ENCODE data around the gene PLA1A.
"Not testable (repeated sequence)": the region's sequence is repeated elsewhere in the genome, so short reads cannot be mapped to it uniquely, and the experiment has no call there.

Gene PLA1A, protein sequence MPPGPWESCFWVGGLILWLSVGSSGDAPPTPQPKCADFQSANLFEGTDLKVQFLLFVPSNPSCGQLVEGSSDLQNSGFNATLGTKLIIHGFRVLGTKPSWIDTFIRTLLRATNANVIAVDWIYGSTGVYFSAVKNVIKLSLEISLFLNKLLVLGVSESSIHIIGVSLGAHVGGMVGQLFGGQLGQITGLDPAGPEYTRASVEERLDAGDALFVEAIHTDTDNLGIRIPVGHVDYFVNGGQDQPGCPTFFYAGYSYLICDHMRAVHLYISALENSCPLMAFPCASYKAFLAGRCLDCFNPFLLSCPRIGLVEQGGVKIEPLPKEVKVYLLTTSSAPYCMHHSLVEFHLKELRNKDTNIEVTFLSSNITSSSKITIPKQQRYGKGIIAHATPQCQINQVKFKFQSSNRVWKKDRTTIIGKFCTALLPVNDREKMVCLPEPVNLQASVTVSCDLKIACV

DNA sequence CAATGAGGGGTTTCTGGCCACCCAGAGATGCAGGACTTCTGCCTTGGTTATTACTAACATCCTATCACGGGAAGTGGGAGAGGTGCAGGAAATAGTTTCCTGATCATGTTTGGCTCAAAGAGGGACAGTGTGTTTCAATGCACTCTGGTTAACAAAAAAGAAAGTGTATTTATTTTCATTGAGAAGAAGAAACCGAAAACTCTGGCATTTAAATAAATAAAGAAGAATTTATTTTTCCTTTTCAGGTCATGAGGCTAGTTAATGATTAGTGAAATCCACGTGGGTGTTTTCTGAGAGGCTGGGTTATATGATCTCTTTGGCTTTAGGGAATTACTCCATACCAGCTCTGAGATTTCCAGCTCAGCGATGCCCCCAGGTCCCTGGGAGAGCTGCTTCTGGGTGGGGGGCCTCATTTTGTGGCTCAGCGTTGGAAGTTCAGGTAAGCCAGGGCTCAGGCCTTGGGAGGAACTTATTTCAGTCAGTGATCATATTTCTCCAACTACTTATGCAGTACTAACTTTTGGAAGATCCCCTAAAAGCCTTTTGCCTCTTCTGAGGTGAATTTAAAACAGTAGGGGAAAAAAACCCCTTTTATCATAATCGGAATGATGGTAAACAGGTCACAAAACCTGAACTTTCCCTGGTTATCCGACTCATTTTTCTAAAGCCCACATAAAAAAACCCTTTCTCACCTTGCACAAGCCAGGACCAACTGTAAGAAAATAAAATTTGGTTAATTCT, at the start of gene PLA1A:
Gene PLA1A, plus strand, starts transcription at position 338 of the 741 bp plus-strand sequence. Its CDS starts 29 bp downstream, at position 367.
- TF ChIP-seq, protein P1, sequence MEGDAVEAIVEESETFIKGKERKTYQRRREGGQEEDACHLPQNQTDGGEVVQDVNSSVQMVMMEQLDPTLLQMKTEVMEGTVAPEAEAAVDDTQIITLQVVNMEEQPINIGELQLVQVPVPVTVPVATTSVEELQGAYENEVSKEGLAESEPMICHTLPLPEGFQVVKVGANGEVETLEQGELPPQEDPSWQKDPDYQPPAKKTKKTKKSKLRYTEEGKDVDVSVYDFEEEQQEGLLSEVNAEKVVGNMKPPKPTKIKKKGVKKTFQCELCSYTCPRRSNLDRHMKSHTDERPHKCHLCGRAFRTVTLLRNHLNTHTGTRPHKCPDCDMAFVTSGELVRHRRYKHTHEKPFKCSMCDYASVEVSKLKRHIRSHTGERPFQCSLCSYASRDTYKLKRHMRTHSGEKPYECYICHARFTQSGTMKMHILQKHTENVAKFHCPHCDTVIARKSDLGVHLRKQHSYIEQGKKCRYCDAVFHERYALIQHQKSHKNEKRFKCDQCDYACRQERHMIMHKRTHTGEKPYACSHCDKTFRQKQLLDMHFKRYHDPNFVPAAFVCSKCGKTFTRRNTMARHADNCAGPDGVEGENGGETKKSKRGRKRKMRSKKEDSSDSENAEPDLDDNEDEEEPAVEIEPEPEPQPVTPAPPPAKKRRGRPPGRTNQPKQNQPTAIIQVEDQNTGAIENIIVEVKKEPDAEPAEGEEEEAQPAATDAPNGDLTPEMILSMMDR (conservative IDR thresholded peaks at IDR 0.05; ENCODE audit: control insufficient read depth, insufficient read depth, low read depth, low read length) = no peak
- DNase-seq (ENCODE audit: low read depth) = no peak
- H3K4me3 ChIP-seq (ENCODE audit: control insufficient read depth, low read depth, low read length) = no peak within 1 kb of the TSS

- no peak overlapping the region for H3K4me3 ChIP-seq (ENCODE audit: control insufficient read depth, low read depth, low read length)
- TF ChIP-seq, protein P1 (conservative IDR thresholded peaks at IDR 0.05; ENCODE audit: control insufficient read depth, insufficient read depth, low read depth, low read length) = no peak
- no peak for DNase-seq (ENCODE audit: low read depth)
These were observed 49.3 kb upstream of the PLA1A start for GRCh38 chr3:119548341-119548740.

DNA sequence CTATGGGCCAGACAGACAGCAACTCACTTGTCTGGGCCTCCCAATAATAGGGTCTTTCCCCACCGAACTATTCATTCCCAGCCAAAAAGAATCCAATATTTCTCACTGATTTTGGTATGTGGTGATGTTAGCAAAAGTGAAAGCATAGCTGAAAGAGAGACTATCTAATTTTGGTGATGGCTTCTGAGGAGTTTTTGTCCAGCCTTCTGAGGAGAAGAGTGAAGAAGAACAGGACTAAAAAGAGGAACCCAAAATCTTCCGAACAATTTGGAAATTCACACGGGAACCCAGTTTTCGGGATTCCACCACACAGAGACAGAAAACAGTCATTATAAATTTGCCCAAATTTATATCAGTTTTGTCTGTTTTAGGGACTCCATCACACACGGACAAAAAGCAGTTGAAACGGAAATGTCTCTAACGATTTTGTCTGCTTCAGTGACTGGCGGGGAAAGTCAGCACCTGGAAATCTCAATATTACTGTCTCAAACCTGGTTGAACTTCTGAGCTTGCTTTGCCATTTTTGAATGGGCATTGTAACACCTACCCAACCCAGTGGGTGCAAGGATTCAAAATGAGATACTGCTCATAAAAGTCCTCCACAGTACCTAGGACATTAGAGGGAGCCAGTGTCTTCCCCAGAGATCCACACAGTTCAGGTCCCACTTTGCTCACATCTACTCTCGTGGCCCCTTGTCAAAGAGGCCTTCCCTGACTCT, 47.3 kb upstream of the PLA1A start:
- no peak overlapping the region for H3K4me3 ChIP-seq (ENCODE audit: control insufficient read depth, low read depth, low read length)
- no peak for DNase-seq (ENCODE audit: low read depth)
- TF ChIP-seq, protein P1 (conservative IDR thresholded peaks at IDR 0.05; ENCODE audit: control insufficient read depth, insufficient read depth, low read depth, low read length) = no peak

GRCh38 chr3:119551598-119551997, 46.1 kb upstream of the PLA1A start:
- TF ChIP-seq, protein P1 (conservative IDR thresholded peaks at IDR 0.05; ENCODE audit: control insufficient read depth, insufficient read depth, low read depth, low read length) = no peak
- no peak overlapping the region for H3K4me3 ChIP-seq (ENCODE audit: control insufficient read depth, low read depth, low read length)
- DNase-seq (ENCODE audit: low read depth) = no peak

DNA sequence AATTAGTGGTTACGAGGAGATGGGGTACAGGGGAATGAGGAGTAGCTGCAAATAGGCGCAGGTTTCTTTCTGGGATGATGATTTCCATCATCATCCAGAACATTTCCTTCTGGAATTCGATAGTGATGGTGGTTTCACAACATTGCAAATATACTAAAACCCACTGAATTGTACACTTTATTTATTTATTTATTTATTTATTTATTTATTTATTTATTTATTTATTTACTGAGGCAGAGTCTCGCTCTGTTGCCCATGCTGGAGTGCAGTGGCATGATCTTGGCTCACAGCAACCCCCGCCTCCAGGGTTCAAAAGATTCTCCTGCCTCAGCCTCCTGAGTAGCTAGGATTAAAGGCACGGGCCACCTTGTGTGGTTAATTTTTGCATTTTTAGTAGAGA, 44.8 kb upstream of the PLA1A start:
- not testable (repeated sequence) for DNase-seq (ENCODE audit: low read depth); H3K4me3 ChIP-seq (ENCODE audit: control insufficient read depth, low read depth, low read length)

DNA sequence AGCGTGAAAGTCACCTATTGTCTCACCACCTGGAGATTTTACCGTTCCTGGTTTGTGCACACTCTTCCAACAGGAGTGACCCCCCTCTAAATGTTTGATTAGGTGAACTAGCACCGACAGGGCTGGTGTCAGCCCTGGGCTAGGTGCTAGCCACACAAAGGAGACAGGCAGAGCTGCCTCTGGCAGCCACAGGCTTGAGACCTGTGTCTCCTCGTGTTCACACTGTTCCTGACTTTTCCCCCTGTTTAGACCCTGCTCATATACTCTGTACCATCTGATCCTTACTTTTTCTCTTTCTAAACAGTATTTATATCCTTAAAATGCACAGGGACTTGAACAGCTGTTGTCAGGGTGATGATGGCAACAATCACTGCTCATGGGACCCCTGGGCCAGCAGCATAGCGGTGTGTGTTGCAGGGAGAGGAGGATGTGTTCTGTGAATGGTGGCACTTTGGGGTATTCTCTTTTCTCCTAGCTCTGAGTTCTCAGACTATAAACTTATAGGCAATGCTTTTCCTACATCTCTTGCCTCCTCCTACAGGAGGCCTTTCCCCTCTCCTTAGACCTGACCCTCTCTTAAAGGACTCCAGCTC, 43.8 kb upstream of the PLA1A start:
- H3K4me3 ChIP-seq (ENCODE audit: control insufficient read depth, low read depth, low read length) = no peak overlapping the region
- TF ChIP-seq, protein P1 (conservative IDR thresholded peaks at IDR 0.05; ENCODE audit: control insufficient read depth, insufficient read depth, low read depth, low read length) = no peak
- DNase-seq (ENCODE audit: low read depth) = no peak
